CD4-positive, alpha-beta T cell (primary cell): ENCODE measurements around the gene ADAM10. TPM values are rescaled to one million over a fixed set of nuclear protein-coding genes. Genes with fewer than 3 reads are reported as not detected.
A peak's percentile ranks its signal among the peaks of the same experiment; 100 is the strongest.

Experiments
- ATAC-seq: fragments of 200-7000 bp; cut with Tn5 transposase; one replicate; pipeline ENCODE4 v1.10.0; 2022; ENCODE audit warnings: mild to moderate bottlenecking; ENCODE audit not compliant: poor library complexity
- CTCF ChIA-PET: fragments of 350-600 bp; sonication (Branson Sonifier 250); formaldehyde crosslinking; loops from one replicate; lab custom pipeline; 2021; ENCODE audit warnings: antibody characterized with exemption, inconsistent platforms; lab: Charles Lee
- POLR2A ChIA-PET: fragments of 350-600 bp; sonication (Branson Sonifier 250); formaldehyde crosslinking; loops from one replicate; lab custom pipeline; 2021; ENCODE audit warnings: antibody characterized with exemption, inconsistent platforms; lab: Charles Lee
- DNase-seq, 14 experiments: peaks; one replicate each; pipeline ENCODE4 v3.0.0-alpha.2; 2013 to 2020; ENCODE audit warnings: mixed read lengths in 2 of 14
- H3K27ac ChIP-seq, 2 donors: one replicate each; pipeline versions ENCODE4 v1.5.1 to v1.7.0; 2013; ENCODE audit warnings: low read length in 2 of 2, low read depth in 1 of 2, mild to moderate bottlenecking in 1 of 2
- H3K27me3 ChIP-seq, 2 experiments: 1 replicate in 1 of 2; 2 replicates in 1 of 2; pipeline versions ENCODE4 v1.6.1 to v1.7.0; 2013; ENCODE audit warnings: low read length in 2 of 2, control low read depth in 1 of 2, mild to moderate bottlenecking in 1 of 2, moderate library complexity in 1 of 2; ENCODE audit not compliant: insufficient read depth in 2 of 2, control insufficient read depth in 1 of 2
- H3K36me3 ChIP-seq: one replicate; pipeline ENCODE4 v1.6.1; 2013; ENCODE audit warnings: low read length, control low read depth; ENCODE audit not compliant: insufficient read depth
- H3K4me1 ChIP-seq: one replicate; pipeline ENCODE4 v1.6.1; 2013; ENCODE audit warnings: low read length, control low read depth; ENCODE audit not compliant: insufficient read depth
- H3K4me3 ChIP-seq: one replicate; pipeline ENCODE4 v1.5.1; 2013; ENCODE audit warnings: mild to moderate bottlenecking, low read length, moderate library complexity
- H3K9me3 ChIP-seq, 2 experiments: 1 replicate in 1 of 2; 2 replicates in 1 of 2; pipeline versions ENCODE4 v1.6.1 to v1.7.0; 2013; ENCODE audit warnings: low read length in 2 of 2, mild to moderate bottlenecking in 2 of 2, control low read depth in 1 of 2, moderate library complexity in 1 of 2; ENCODE audit not compliant: control insufficient read depth in 1 of 2, insufficient read depth in 1 of 2
- H3K27ac Mint-ChIP-seq: one replicate; pipeline ENCODE4 v1.8.0; 2020; ENCODE audit warnings: mixed read lengths
- H3K27me3 Mint-ChIP-seq: one replicate; pipeline ENCODE4 v1.8.0; 2021; ENCODE audit warnings: mixed read lengths
- H3K36me3 Mint-ChIP-seq: one replicate; pipeline ENCODE4 v1.8.0; 2021; ENCODE audit warnings: low read depth, mixed read lengths
- H3K4me1 Mint-ChIP-seq: one replicate; pipeline ENCODE4 v1.8.0; 2021; ENCODE audit warnings: low read depth, mixed read lengths
- H3K4me3 Mint-ChIP-seq: one replicate; pipeline ENCODE4 v1.8.0; 2020; ENCODE audit warnings: mild to moderate bottlenecking, mixed read lengths
- H3K9me3 Mint-ChIP-seq: one replicate; pipeline ENCODE4 v1.8.0; 2020; ENCODE audit warnings: mixed read lengths
- intact Hi-C, 2 experiments: fragments of 100-400 bp; cut with DNase I in 1 of 2; cut with micrococcal nuclease in 1 of 2; formaldehyde crosslinking; loops; one replicate each; pipeline versions ENCODE4 v1.15.1 to v1.9.0; 2023 to 2025; cut with DNase I, micrococcal nuclease
- total RNA-seq, 174 experiments: library from RNA in 2 of 174; stranded (reverse) in 2 of 174; gene quantifications; one replicate each; pipeline ENCODE4 v1.2.3 and lab custom pipeline; 2021 to 2026
- TF ChIP-seq, protein P1 (sequence below): fragments of 200-600 bp; IDR thresholded peaks from one replicate; pipeline ENCODE4 v1.8.0; 2022; ENCODE audit warnings: antibody characterized with exemption, mild to moderate bottlenecking

The ADAM10 gene
- total RNA-seq, 2 experiments from 2014 or later: 70.5 to 80.4 TPM

DNA sequence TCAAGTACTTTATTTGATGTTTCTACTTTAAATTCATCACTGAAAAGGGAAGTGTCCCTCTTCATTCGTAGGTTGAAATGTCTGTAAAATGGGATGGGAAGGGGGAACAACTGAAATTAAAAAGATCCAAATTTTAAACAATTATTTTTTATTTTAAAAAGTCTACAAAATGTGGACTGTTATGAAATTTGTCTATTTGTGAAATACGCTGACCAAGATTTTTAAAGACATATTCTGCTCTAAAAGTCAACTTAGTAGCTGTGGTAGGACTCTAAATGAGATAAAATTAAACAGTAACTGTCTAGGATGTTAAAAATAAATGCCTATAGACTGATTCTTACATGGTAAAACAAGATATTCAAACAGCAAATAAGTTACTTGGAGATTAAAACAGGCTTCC is 67.3 kb downstream of the ADAM10 start:
- Histone ChIP-seq H3K27ac (no peak overlapping the region), H3K9me3 (no peaks in the 10 kb centered on the region), H3K4me1 (no peaks in the 10 kb centered on the region), H3K36me3 (peaks cover 14% of the 10 kb centered on the region), H3K4me3 (no peak overlapping the region), H3K27me3 (no peaks in the 10 kb centered on the region)
- Mint-ChIP-seq H3K4me3 (no peak overlapping the region), H3K27ac (peak overlapping the region; percentile 45), H3K36me3 (peaks cover 40% of the 10 kb centered on the region), H3K27me3 (no peaks in the 10 kb centered on the region), H3K9me3 (no peaks in the 10 kb centered on the region), H3K4me1 (peaks cover 22% of the 10 kb centered on the region)
- ATAC-seq: no peak
- ChIA-PET POLR2A (no interaction called here), CTCF (no interaction called here)
- no peak for DNase-seq
- intact Hi-C loops: loop anchor here in 1 of 2 experiments (10.0 kb wide), 1 partner anchor 113 kb away; no protein-coding TSS in a partner anchor
- TF ChIP-seq, protein P1, sequence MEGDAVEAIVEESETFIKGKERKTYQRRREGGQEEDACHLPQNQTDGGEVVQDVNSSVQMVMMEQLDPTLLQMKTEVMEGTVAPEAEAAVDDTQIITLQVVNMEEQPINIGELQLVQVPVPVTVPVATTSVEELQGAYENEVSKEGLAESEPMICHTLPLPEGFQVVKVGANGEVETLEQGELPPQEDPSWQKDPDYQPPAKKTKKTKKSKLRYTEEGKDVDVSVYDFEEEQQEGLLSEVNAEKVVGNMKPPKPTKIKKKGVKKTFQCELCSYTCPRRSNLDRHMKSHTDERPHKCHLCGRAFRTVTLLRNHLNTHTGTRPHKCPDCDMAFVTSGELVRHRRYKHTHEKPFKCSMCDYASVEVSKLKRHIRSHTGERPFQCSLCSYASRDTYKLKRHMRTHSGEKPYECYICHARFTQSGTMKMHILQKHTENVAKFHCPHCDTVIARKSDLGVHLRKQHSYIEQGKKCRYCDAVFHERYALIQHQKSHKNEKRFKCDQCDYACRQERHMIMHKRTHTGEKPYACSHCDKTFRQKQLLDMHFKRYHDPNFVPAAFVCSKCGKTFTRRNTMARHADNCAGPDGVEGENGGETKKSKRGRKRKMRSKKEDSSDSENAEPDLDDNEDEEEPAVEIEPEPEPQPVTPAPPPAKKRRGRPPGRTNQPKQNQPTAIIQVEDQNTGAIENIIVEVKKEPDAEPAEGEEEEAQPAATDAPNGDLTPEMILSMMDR: no peak

DNA sequence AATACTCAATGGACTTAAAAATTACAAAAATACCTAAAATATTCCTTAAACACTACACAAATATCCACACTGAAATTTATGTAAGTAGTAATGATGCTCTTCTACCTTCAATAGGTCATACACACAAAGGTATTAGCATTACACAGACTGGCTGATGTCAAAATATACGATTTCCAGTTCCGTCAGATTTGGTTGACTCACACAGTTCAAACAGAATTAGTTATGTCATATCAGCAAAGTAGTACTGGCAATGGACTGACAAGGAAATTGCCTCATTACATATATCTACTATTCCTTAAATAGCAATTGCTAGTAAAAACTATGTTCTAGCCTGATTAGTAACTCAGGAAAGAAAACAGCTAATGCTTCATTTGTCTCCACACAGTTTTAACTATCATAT is 70.8 kb downstream of the ADAM10 start:
- Mint-ChIP-seq H3K4me1 (peaks cover 13% of the 10 kb centered on the region), H3K4me3 (no peak overlapping the region), H3K36me3 (peaks cover 48% of the 10 kb centered on the region), H3K27ac (no peak overlapping the region), H3K9me3 (no peaks in the 10 kb centered on the region), H3K27me3 (no peaks in the 10 kb centered on the region)
- H3K4me3 ChIP-seq: no peak overlapping the region
- no peak overlapping the region for H3K27ac ChIP-seq
- H3K36me3 ChIP-seq: peaks cover 19% of the 10 kb centered on the region
- TF ChIP-seq, protein P1: no peak
- no peaks in the 10 kb centered on the region for H3K27me3 ChIP-seq
- H3K9me3 ChIP-seq: no peaks in the 10 kb centered on the region
- CTCF ChIA-PET: no interaction called here
- intact Hi-C loops: no loop called here
- no peaks in the 10 kb centered on the region for H3K4me1 ChIP-seq
- POLR2A ChIA-PET: interaction anchor here (0.6 kb wide), 1 partner anchor 50 kb away, joined by 3 read pairs; no protein-coding TSS in a partner anchor
- DNase-seq (no peak), ATAC-seq (no peak)

DNA sequence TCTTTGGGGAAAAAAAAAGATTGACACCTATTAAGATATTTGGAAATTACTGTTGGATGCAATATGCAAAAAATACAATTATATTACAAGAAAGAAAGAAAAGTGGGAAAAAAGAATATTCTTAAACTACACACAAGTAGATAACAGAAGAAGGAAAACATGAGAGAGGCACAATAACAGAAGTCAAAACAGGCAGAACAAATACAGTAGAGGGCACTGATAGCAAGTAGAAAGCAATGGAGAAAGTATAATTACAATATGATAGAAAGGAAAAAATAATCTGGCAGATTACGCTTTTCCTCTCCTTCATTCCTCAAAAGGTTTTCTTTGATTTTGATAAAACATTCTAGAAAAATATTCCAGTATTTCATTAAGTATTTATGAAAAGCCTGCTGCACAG is 72.1 kb downstream of the ADAM10 start:
- no peak overlapping the region for H3K27ac Mint-ChIP-seq
- DNase-seq: no peak
- ATAC-seq: no peak
- ChIA-PET CTCF (no interaction called here), POLR2A (interaction anchor here (0.7 kb wide), 1 partner anchor 128 kb away, joined by 6 read pairs; no protein-coding TSS in a partner anchor)
- Histone ChIP-seq H3K9me3 (no peaks in the 10 kb centered on the region), H3K36me3 (peaks cover 19% of the 10 kb centered on the region), H3K4me3 (no peak overlapping the region), H3K27ac (no peak overlapping the region), H3K27me3 (no peaks in the 10 kb centered on the region), H3K4me1 (no peaks in the 10 kb centered on the region)
- no peak overlapping the region for H3K4me3 Mint-ChIP-seq
- TF ChIP-seq, protein P1: no peak
- H3K36me3 Mint-ChIP-seq: peaks cover 55% of the 10 kb centered on the region
- no peaks in the 10 kb centered on the region for H3K9me3 Mint-ChIP-seq
- peaks cover 9% of the 10 kb centered on the region for H3K4me1 Mint-ChIP-seq
- no peaks in the 10 kb centered on the region for H3K27me3 Mint-ChIP-seq
- intact Hi-C loops: no loop called here
